Stomach (tissue), 4 donors: ENCODE results near the gene INHA.

Source experiments
- POLR2A ChIP-seq, 4 donors: fragments of 450-650 bp; IDR thresholded peaks; one replicate each; pipeline ENCODE4 v1.6.1; 2016; ENCODE audit warnings: antibody characterized with exemption in 4 of 4, control low read depth in 2 of 4, mild to moderate bottlenecking in 1 of 4, moderate library complexity in 1 of 4
- POLR2AphosphoS5 ChIP-seq, 3 donors: sonication (generic); formaldehyde crosslinking; IDR thresholded peaks; one replicate each; pipeline ENCODE4 v1.6.1; 2016; ENCODE audit warnings: antibody characterized with exemption in 3 of 3
- TF ChIP-seq, protein P1 (sequence below), 7 experiments: fragments of 450-650 bp in 4 of 7; fragments of 200-600 bp in 3 of 7; sonication (generic) in 3 of 7; IDR thresholded peaks; one replicate each; pipeline ENCODE4 v1.5.1; 2016 to 2019; ENCODE audit warnings: antibody characterized with exemption in 7 of 7, control low read depth in 2 of 7, mild to moderate bottlenecking in 1 of 7

GRCh38 chr2:219548990-219549389 is 23.1 kb upstream of the INHA start:
- TF ChIP-seq, protein P1, sequence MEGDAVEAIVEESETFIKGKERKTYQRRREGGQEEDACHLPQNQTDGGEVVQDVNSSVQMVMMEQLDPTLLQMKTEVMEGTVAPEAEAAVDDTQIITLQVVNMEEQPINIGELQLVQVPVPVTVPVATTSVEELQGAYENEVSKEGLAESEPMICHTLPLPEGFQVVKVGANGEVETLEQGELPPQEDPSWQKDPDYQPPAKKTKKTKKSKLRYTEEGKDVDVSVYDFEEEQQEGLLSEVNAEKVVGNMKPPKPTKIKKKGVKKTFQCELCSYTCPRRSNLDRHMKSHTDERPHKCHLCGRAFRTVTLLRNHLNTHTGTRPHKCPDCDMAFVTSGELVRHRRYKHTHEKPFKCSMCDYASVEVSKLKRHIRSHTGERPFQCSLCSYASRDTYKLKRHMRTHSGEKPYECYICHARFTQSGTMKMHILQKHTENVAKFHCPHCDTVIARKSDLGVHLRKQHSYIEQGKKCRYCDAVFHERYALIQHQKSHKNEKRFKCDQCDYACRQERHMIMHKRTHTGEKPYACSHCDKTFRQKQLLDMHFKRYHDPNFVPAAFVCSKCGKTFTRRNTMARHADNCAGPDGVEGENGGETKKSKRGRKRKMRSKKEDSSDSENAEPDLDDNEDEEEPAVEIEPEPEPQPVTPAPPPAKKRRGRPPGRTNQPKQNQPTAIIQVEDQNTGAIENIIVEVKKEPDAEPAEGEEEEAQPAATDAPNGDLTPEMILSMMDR (IDR thresholded peaks at IDR 0.05) = no peak
- TF ChIP-seq POLR2A (IDR thresholded peaks at IDR 0.05) (no peak), POLR2AphosphoS5 (IDR thresholded peaks at IDR 0.05) (no peak)
